DMS153 (cell line): ENCODE results near the gene APLNR.
A peak's percentile ranks its signal among the peaks of the same experiment; 100 is the strongest.
"Not testable (repeated sequence)": the region's sequence is repeated elsewhere in the genome, so short reads cannot be mapped to it uniquely, and the experiment has no call there.

Experiments used
- DNase-seq: peaks from one replicate; lab custom pipeline; 2025; lab: John Stamatoyannopoulos, UW

The APLNR gene

GRCh38 chr11:57237204-57237681 lies at the start of gene APLNR:
Gene APLNR, minus strand, starts transcription at chr11:57237250. Its CDS starts 246 bp downstream, at chr11:57237004.
- DNase-seq = no peak

GRCh38 chr11:57283231-57283990 lies 46.4 kb upstream of the APLNR start:
- no peak for DNase-seq

- not testable (repeated sequence) for DNase-seq
Measured at GRCh38 chr11:57281546-57281945, 44.5 kb upstream of the APLNR start.

DNA sequence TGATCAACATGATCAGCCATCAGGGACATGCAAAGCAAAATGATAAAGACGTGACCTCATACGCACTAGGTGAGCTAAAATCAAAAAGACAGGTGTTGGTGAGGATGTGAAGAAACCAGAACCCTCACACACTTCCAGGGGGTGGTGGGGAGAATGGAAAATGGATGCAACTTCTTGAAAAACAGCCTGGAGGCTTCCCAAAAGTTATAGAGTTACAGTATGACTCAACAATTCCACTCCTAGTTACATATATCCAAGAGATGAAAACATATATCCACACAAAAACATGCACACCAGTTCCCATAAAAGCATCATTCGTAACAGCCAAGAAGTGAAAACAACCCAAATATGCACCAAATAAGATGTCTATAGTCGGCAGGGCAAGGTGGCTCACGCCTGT lies 42.1 kb upstream of the APLNR start:
- DNase-seq = no peak

DNA sequence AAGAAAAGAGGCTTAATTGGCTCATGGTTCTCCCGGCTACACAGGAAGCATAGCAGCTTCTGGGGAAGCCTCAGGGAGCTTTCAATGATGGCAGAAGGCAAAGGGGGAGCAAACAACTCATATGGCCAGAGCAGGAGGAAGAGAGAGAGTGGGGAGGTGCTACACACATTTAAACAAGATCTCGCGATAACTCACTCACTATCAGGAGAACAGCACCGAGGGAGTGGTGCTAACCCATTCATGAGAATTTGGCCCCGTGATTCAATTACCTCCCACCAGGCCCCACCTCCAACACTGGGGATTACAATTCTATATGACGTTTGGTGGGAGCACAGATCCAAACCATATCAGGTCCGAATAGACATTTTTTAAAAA lies 41.7 kb upstream of the APLNR start:
- no peak for DNase-seq

DNA sequence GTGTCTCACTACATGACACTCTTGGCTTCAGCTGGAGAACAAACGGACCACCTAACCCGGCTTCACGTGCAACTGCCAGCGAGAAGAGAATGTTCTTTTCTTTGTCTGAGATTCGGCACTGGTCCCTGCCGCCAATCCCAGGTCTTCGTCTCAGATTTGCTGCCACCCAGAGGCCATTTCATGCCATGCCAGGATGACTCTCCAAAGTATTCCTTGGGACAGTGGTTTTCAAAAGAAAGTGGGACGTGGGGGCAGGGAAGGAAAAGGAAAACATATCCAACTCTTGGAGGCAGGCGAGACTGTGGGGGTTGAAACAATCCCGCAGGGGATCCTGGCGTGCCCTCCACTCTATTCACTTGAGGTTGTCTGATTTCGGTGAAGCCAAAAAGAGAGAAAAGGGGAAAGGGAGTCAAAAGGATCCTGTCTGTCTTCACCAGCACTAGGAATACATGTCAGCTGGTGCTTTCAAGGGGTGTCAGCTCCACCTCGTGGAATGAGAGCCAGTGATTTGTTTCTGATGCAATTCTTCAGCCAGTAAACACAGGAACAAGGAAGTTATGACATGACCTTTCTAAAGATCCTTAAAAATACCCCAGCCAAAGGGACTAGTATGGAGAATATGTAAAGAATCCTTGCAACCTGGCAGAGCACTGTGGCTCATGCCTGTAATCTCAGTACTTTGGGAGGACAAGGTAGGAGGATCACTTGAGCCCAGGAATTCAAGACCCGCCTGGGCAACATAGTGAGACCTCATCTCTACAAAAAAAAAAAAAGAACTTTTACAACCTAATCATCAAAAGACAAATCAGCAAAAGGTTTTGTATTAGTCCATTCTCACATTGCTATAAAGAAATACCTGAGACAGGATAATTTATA lies 41.0 kb upstream of the APLNR start:
- DNase-seq = peak; percentile 62

GRCh38 chr11:57276971-57277675 lies 40.1 kb upstream of the APLNR start:
- DNase-seq = no peak

DNA sequence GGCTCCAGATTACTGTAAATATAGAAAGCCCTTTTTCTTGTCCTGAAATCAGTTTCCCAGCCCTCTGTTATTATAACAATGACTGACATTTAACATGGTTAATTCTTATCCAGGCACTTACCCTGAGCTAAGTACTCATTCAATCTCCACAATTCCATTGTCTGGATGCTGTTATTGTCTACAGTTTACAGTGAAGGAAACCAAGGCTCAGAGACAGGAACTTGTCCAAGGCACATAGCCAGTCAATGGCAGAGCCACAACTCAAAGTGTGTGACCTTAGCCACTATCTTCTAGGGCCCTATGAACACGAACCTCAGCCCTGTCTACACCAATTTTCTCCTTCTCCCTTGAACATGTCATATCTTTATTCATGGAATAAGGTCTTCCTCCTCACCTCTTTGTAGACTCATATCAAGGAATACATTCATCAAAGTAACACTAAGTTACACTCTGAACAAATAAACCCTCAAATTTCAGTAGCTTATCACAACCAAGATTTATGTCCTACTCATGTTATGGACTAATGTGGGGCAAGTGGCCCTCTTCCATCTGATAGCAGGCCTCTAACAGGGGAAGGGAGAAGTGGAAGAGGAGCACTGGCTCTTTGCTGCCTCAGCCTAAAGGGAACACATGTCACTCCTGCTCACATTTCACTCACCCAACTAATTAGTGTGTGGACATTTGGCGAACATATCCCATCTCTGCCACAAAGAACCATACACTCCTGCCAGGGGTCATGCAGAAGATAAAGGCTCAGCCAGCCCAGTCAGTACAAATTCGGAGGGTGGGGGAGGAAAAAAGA lies 39.3 kb upstream of the APLNR start:
- no peak for DNase-seq

DNA sequence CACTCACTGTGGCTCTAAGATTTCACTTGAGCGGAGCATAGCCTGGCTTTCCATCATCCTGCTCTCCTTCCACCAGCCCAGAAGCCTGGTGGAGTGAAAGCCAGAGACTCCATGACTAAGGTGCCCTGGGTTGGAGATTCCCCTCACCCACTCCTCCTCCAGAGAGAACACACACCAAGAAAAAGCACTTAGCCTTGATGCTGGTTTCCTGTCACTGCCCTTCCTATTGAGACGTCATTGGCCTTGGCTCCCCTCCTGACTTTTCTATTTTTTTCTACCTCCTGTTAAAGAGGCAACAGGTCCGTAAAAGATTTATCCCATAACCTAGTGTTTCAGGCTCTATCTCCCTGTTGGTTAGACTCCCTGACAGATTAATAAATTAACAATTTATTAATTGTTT lies 38.5 kb upstream of the APLNR start:
- DNase-seq = no peak

DNA sequence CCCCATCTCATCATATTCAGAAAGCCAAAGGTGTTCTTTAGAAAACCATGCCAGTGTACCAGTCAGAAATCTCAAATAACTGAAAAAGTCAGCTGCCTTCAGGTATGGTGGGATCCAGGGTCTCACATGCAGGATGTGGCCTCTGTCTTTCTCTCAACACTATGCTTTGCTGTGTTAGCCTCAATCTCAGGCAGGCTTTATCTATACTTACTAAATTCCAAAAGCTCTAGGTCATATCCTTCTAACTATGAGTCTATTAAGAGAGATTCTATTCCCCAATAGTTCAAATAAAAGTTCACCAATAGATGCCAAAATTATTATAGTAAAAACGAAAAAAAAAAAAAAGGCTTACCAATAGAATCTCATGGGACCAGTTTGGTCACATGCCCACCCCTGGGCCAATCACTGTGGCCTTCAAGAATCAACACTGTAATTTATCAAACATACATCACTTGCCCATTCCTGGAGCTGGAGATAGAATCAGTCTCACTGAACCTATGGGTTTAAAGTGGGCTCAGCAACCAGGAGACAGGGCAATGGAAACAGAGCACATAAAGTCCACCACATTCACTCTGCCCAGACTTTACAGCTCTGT lies 38.0 kb upstream of the APLNR start:
- DNase-seq = no peak

DNA sequence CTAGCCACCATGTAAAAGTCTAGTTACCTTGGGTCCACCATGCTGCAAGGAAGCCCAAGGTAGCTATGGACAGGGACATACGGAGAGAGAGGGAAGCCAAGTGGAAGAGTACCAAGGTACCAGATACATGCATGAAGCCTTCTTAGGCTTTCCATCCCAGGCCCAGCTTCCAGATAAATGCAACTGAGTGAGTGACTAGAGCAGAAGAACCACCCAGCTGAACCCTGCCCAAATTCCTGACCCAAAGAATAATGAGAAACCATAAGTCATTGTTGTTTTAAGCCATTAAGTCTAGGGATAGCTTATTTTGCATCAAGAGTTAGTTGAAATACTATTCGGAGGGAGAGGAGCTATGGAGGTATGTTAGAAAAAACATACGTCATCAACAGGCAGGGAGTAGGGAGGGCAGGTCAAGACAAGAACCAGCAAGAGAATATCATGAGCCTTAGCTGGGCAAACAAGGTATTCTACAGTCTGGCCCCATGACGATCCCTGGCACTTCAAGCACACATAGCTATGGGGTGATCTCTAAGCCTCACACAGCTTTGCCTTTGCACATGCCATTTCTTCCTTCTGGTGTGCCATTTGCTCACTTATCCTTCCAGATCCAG lies 36.5 kb upstream of the APLNR start:
- no peak for DNase-seq

DNA sequence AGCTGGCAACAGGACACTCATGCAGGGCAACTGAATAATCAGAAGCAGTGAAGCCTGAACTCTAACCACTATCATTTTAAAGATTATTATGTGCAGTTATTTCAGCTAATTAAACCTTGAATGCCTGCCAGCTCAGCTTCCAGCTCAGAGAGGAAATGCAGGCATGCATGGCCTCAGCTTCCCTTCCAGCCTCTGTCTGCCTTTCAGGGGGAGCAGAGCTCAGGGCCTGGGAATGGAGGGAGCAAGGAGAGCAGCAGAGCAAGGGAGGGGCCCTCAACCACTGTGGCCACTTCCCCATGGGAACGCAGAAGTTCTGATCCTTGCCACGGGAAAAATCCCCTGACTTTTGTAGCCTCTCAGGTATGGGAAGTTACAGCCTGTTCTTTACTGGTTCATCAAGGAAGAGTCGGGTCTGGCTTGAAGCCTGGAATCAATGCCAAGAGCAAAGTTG lies 32.5 kb upstream of the APLNR start:
- no peak for DNase-seq

DNA sequence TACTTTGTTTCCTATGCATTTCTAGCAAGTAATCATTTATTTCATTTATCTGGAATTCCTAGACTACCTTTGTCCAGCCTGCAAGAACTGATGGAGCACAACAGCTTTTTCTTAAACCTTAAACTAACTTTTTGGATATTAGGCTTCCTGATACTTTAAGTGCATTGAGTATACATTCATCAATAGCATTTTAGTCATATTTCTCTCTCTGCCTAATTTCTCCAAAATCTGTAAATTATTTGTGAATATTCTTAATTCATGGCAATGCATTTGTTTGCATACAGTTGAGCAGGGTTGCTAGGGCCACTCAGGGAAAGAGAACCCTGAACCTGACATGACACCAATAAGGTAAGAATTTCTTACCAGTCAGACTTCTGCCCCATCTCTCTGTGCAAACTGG lies 29.1 kb upstream of the APLNR start:
- DNase-seq = no peak

DNA sequence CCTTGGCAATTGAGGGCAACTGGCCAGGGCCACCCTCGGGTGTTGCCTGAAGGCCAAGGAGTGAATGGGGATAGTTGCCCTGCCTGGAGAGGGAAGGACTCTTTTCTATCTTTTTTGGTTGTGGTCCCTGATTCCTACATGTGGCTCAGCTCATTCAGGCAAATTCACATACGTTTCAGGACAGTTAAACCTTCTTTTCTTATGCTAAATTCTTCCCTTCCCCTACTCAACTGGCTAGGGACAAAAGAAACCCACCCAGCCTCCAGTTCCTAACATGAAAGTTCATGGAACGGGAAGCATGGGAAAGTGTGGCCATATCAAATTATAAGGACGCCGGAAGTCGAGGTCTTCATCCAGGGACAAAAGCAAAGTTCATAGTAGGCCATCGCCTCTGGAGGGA lies 26.3 kb upstream of the APLNR start:
- no peak for DNase-seq

- no peak for DNase-seq
Measured at GRCh38 chr11:57262157-57262556, 25.1 kb upstream of the APLNR start.

GRCh38 chr11:57260937-57261783 lies 24.1 kb upstream of the APLNR start:
- DNase-seq = peak; percentile 31

DNA sequence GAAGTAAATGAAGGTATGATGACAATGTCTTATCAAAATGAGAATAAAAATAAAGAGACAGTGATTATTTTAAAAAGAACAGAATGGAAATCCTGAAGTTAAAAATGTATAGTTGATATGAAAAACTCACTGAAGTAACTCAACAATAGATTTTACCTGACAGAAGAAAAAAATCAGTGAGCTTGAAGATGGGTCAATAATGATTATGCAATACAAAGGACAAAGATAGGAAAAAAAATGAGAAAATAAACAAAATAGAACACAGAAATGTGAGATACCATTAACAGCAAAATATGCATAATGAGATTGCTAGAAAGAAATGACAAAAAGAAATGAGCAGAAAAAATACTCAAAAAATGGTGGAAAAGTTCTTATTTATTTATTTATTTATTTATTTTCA lies 19.1 kb upstream of the APLNR start:
- DNase-seq = no peak

- no peak for DNase-seq
Measured at GRCh38 chr11:57255618-57256017, 18.6 kb upstream of the APLNR start.

- DNase-seq = no peak
Measured at GRCh38 chr11:57254631-57255030, 17.6 kb upstream of the APLNR start.
